PC-3 (cell line): ENCODE results near the gene ESPN.

Experiments
- EZH2 ChIP-seq: fragments of 300-600 bp; sonication (generic); IDR thresholded peaks from one replicate; pipeline ENCODE4 v1.6.1; 2017; ENCODE audit warnings: antibody characterized with exemption, mild to moderate bottlenecking, low read length; ENCODE audit not compliant: unreplicated experiment
- EZH2phosphoT487 ChIP-seq: fragments of 300-600 bp; sonication (generic); IDR thresholded peaks from 2 replicates; pipeline ENCODE4 v1.6.1; 2018; ENCODE audit warnings: mild to moderate bottlenecking, antibody characterized with exemption, low read length, borderline replicate concordance
- TF ChIP-seq, protein P1 (sequence below): fragments of 300-600 bp; sonication (generic); conservative IDR thresholded peaks from 2 replicates; pipeline ENCODE4 v1.5.1; 2017; ENCODE audit warnings: antibody characterized with exemption, low read depth, mild to moderate bottlenecking, low read length

GRCh38 chr1:6461538-6462411, 37.2 kb downstream of the ESPN start:
- TF ChIP-seq EZH2phosphoT487 (no peak), EZH2 (no peak)
- TF ChIP-seq, protein P1, sequence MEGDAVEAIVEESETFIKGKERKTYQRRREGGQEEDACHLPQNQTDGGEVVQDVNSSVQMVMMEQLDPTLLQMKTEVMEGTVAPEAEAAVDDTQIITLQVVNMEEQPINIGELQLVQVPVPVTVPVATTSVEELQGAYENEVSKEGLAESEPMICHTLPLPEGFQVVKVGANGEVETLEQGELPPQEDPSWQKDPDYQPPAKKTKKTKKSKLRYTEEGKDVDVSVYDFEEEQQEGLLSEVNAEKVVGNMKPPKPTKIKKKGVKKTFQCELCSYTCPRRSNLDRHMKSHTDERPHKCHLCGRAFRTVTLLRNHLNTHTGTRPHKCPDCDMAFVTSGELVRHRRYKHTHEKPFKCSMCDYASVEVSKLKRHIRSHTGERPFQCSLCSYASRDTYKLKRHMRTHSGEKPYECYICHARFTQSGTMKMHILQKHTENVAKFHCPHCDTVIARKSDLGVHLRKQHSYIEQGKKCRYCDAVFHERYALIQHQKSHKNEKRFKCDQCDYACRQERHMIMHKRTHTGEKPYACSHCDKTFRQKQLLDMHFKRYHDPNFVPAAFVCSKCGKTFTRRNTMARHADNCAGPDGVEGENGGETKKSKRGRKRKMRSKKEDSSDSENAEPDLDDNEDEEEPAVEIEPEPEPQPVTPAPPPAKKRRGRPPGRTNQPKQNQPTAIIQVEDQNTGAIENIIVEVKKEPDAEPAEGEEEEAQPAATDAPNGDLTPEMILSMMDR, result no peak
